ENCODE measurements around the gene GREM1.

Gene GREM1

DNA sequence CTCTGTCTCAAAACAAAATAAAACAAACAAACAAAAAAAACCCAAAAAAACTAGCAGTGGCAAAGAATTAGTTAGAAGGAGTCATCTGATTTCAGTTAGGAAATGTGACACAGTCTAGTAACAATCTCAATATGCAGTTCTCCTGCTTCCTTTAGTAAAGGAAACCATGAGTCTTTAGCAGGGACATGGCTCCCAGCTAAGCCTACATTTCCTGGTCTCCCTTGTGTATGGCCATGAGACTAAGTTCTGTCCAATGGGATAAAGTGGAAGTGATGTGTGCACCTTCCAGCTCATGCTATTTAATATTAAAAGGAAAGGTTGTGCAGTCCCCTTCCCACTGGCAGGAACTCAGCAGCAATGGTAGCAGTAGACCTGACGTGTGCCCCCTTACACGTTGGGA, 74.6 kb downstream of the GREM1 start:
- no peak for DNase-seq

Data from activated effector memory CD4-positive, alpha-beta T cell treated with Interleukin-2 at 50 U/mL for 16 hours (primary cell).